DOHH2 (cell line): ENCODE measurements around the gene RENBP.

Source experiments
- EZH2phosphoT487 ChIP-seq: fragments of 200-600 bp; sonication (generic); IDR thresholded peaks from 2 replicates; pipeline ENCODE4 v1.6.1; 2017; ENCODE audit warnings: borderline replicate concordance, mild to moderate bottlenecking, antibody characterized with exemption, low read length, moderate library complexity, mixed read lengths
- TF ChIP-seq, protein P1 (sequence below): fragments of 200-600 bp; sonication (generic); IDR thresholded peaks from one replicate; pipeline ENCODE4 v1.5.1; 2014; ENCODE audit warnings: antibody characterized with exemption, mild to moderate bottlenecking, low read depth, low read length; ENCODE audit not compliant: poor library complexity, severe bottlenecking

DNA sequence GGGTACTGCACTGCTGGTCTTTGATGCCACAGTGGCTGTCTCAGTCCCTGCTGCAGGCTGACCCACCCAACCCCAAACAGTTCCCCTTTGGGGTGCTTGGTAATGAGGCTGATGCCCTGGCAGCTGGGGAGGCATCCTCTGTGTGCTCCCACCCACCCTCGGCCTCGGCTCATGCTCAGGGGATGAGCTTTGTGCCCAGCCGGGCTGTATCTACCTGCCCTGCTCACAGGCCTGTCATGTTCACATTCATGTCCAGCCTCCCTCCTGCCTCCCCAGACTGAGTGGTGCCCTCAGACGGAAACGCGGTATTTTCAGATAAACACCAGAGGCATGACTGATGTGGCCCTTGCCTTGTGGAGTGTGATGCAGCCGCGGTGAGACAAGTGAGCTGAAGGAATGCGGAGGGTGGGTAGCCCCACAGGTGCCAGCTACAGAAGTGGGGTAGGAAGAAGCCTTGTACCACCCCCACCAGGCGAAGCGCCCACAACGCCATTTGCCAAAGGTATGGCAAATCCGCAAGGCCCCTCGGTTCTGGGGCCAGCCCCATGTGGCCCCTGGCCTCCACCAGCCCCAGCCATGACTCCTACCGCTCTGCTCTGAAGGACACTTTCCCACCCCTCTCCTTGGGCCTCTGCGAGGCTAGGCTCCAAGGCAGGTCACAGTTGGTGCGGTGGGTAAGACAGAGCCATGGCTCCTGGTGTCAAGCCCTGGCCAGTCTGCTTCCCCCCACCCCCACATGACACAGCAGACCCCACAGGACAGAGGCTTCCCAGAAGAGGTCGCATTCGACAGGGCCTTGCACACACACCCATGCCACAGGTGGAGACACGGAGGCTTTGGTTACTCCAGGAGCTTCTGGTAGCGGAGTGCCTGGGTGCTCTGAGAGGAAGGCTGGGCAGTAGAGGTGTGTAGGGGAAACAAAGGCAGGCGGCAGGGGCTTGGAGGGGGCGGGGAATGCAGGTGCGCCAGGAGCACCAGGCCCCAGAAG lies 1.8 kb upstream of the RENBP start:
- TF ChIP-seq, protein P1, sequence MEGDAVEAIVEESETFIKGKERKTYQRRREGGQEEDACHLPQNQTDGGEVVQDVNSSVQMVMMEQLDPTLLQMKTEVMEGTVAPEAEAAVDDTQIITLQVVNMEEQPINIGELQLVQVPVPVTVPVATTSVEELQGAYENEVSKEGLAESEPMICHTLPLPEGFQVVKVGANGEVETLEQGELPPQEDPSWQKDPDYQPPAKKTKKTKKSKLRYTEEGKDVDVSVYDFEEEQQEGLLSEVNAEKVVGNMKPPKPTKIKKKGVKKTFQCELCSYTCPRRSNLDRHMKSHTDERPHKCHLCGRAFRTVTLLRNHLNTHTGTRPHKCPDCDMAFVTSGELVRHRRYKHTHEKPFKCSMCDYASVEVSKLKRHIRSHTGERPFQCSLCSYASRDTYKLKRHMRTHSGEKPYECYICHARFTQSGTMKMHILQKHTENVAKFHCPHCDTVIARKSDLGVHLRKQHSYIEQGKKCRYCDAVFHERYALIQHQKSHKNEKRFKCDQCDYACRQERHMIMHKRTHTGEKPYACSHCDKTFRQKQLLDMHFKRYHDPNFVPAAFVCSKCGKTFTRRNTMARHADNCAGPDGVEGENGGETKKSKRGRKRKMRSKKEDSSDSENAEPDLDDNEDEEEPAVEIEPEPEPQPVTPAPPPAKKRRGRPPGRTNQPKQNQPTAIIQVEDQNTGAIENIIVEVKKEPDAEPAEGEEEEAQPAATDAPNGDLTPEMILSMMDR: no peak
- no peak for TF ChIP-seq EZH2phosphoT487
